GM18909 (cell line): ENCODE data around the gene MTREX.

ENCODE experiments used
- ATAC-seq: cut with Tn5 transposase; IDR thresholded peaks from one replicate; pipeline ENCODE4 v1.9.1; 2021; ENCODE audit warnings: mild to moderate bottlenecking; ENCODE audit not compliant: unreplicated experiment, poor library complexity

MTREX gene

GRCh38 chr5:55456216-55456895, 148.6 kb downstream of the MTREX start:
- no peak for ATAC-seq

DNA sequence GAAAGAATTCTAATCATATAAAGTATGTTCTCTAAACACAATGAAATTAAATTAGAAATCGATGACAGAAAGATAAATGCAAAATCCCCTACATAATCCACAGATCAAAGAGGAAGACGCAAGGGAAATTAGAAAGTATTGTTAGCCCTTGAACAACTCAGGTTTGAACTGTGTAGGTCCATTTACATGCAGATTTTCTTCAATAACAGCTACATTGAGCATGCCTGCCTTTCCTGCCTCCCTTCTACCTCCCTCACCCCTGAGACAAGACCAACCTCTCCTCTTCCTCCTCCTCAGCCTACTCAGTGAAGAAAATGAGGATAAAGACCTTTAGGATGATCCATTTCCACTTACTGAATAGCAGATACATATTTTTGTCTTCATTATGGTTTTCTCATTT, 151.8 kb downstream of the MTREX start:
- ATAC-seq, result no peak

DNA sequence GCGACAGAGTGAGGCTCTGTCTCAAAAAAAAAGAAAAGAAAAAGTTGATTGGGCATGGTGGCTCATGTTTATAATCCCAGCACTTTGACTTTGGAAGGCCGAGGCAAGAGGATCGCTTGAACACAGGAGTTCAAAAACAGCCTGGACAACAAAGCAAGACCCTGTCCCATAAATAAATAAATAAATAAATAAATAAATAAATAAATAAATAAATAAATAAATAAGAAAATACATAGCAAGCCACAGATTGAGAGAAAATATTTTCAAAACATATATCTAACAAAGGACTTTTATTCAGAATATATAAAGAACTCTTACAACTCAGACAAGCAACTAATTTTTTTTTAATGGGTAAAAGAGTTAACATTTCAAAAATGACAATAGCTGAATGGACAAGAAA, 155.8 kb downstream of the MTREX start:
- ATAC-seq, result no peak

GRCh38 chr5:55467862-55468551, 160.2 kb downstream of the MTREX start:
- ATAC-seq, result no peak

- ATAC-seq, result no peak
Measured at GRCh38 chr5:55469839-55470238, 162.1 kb downstream of the MTREX start.

DNA sequence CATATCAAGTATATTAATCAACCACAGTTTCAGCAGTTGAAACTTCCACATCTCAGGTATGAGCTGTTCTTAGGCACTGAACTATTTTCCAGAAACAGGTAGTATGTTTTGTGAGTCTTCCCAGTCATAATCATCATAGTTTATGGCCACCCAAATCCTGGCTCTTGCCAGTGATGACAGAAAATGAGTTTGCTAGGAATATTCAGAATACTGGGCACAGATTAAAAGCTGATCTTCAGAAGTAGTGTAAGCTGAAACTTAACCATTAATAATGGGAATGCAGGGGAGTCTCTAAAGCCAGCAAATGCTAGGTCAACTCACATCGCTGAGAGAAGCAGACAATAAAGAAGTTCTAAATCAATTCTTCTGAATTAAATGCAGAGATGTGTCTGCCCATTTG, 162.5 kb downstream of the MTREX start:
- ATAC-seq, result no peak

DNA sequence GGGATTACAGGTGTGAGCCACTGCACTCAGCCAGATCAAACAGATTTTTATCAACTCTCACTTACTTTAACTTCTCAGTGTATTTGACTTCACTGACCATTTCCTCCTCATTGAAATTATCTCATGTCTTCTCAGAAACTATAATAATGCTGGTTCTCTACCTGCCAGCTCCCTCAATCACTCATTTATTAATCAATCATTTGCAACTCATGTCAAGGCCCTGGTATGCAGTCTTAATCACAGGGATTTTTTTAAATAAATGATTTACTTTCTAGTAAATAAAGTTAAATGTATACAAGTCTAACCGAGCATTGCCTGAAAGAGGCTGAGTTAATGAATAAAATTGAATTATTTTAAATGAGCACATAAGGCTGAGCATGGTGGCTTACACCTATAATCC, 163.7 kb downstream of the MTREX start:
- no peak for ATAC-seq

GRCh38 chr5:55472642-55473041, 164.9 kb downstream of the MTREX start:
- no peak for ATAC-seq
